K562 (cell line): ENCODE measurements around the gene ZEB2. TPM values are rescaled to one million over a fixed set of nuclear protein-coding genes. Genes with fewer than 3 reads are reported as not detected.

Experiments used
- ATAC-seq: fragments of 200-7000 bp; cut with Tn5 transposase; 3 replicates; pipeline ENCODE4 v1.9.1; 2020; ENCODE audit warnings: moderate library complexity
- BruUV-seq: library from RNA; stranded (reverse); fragments of 400-500 nt; replicated peaks from 2 replicates; lab custom pipeline; 2021; lab: Mats Ljungman, UMichigan
- CTCF ChIA-PET: fragments of 300-600 bp; formaldehyde crosslinking; extraction: SDS; loops from one replicate; lab custom pipeline; 2021; ENCODE audit warnings: low intra/inter-chr PET ratio; lab: Yijun Ruan, JAX
- POLR2A ChIA-PET: fragments of 300-600, 350-650 bp; sonication (Branson Sonifier 250); formaldehyde crosslinking; extraction: SDS; loops from one replicate; lab custom pipeline; 2021; ENCODE audit warnings: antibody characterized with exemption, inconsistent platforms; lab: Yijun Ruan, JAX
- DNase-seq, 4 experiments: peaks; one replicate each; pipeline versions ENCODE4 v3.0.0 to v3.0.0-alpha.2; 2011 to 2018; ENCODE audit warnings: low spot score in 3 of 4, mixed read lengths in 3 of 4; ENCODE audit errors: extremely low read depth in 1 of 4
- FAIRE-seq: peaks from 2 replicates; lab custom pipeline; 2011; peaks lifted over from hg19 to GRCh38; lab: Jason Lieb, UNC
- H2AFZ ChIP-seq: 2 replicates; pipeline ENCODE4 v1.6.0; 2011; ENCODE audit warnings: low read depth, low read length, control low read depth, inconsistent platforms
- H3K27ac ChIP-seq: fragments of 200-600 bp; 3 replicates; pipeline ENCODE4 v1.8.0; 2011; ENCODE audit warnings: low read depth, mild to moderate bottlenecking, control low read depth, inconsistent platforms, low read length, moderate library complexity, mixed read lengths; ENCODE audit errors: extremely low read depth
- H3K27me3 ChIP-seq, 2 experiments: fragments of 300-600 bp in 1 of 2; 2 replicates in 1 of 2; 3 replicates in 1 of 2; pipeline versions ENCODE4 v1.6.0 to v1.8.0; 2011; ENCODE audit warnings: inconsistent platforms in 2 of 2, low read length in 2 of 2, mild to moderate bottlenecking in 1 of 2, mixed read lengths in 1 of 2, moderate library complexity in 1 of 2; ENCODE audit not compliant: control insufficient read depth in 2 of 2, insufficient read depth in 2 of 2
- H3K36me3 ChIP-seq: fragments of 300-600 bp; 3 replicates; pipeline ENCODE4 v1.8.0; 2011; ENCODE audit warnings: mild to moderate bottlenecking, low read length, inconsistent platforms; ENCODE audit not compliant: control insufficient read depth, insufficient read depth
- H3K4me1 ChIP-seq, 2 experiments: fragments of 200-600 bp in 1 of 2; replicated peaks in 1 of 2; 2 replicates in 1 of 2; 3 replicates in 1 of 2; pipeline versions ENCODE4 v1.5.1 to v1.8.0; 2011; ENCODE audit warnings: inconsistent platforms in 2 of 2, low read length in 2 of 2, mild to moderate bottlenecking in 1 of 2, mixed read lengths in 1 of 2, moderate library complexity in 1 of 2; ENCODE audit not compliant: control insufficient read depth in 2 of 2, insufficient read depth in 2 of 2
- H3K4me2 ChIP-seq: 2 replicates; pipeline ENCODE4 v1.6.1; 2011; ENCODE audit warnings: low read length, control low read depth, inconsistent platforms, mixed read lengths; ENCODE audit not compliant: insufficient read depth
- H3K4me3 ChIP-seq: fragments of 200-600 bp; sonication (generic), shearing (Covaris generic); 2 replicates; pipeline ENCODE4 v1.5.1; 2016; ENCODE audit warnings: control low read depth, inconsistent platforms
- H3K79me2 ChIP-seq: fragments of 200-600 bp; 3 replicates; pipeline ENCODE4 v1.8.0; 2011; ENCODE audit warnings: low read length, inconsistent platforms; ENCODE audit not compliant: control insufficient read depth, insufficient read depth
- H3K9ac ChIP-seq, 2 experiments: 2 replicates each; pipeline versions ENCODE4 v1.6.0 to v1.6.1; 2011; ENCODE audit warnings: low read depth in 2 of 2, low read length in 2 of 2, control low read depth in 1 of 2, inconsistent platforms in 1 of 2, mild to moderate bottlenecking in 1 of 2, mixed read lengths in 1 of 2; ENCODE audit not compliant: insufficient read depth in 1 of 2
- H3K9me1 ChIP-seq: one replicate; pipeline ENCODE4 v1.6.0; 2011; ENCODE audit warnings: inconsistent platforms, mild to moderate bottlenecking, low read length, moderate library complexity; ENCODE audit not compliant: control insufficient read depth, insufficient read depth
- H3K9me3 ChIP-seq: replicated peaks from 2 replicates; pipeline ENCODE4 v1.5.1; 2011; ENCODE audit warnings: low read depth, low read length, inconsistent platforms; ENCODE audit not compliant: control insufficient read depth, insufficient read depth
- H4K20me1 ChIP-seq: replicated peaks from 2 replicates; pipeline ENCODE4 v1.6.1; 2011; ENCODE audit warnings: low read length, inconsistent platforms, mixed read lengths; ENCODE audit not compliant: control insufficient read depth, insufficient read depth
- ESRRB ChIP-seq: fragments of 250-450 bp; sonication (Bioruptor Pico); IDR thresholded peaks from 2 replicates; pipeline ENCODE4 v1.5.0; 2020; ENCODE audit warnings: mild to moderate bottlenecking, moderate library complexity, borderline replicate concordance
- MEF2D ChIP-seq: conservative IDR thresholded peaks from 2 replicates; pipeline ENCODE4 v1.6.1; 2016; ENCODE audit warnings: low read depth, missing genetic modification characterization, missing compliant biosample characterization
- POLR2A ChIP-seq: fragments of 450-650 bp; conservative IDR thresholded peaks from 2 replicates; pipeline ENCODE4 v1.6.1; 2016
- ZKSCAN1 ChIP-seq: fragments of 150-350 bp; IDR thresholded peaks from 2 replicates; pipeline ENCODE4 v1.6.1; 2016; ENCODE audit warnings: low read depth, low read length
- ZNF561 ChIP-seq: fragments of 450-650 bp; formaldehyde crosslinking; conservative IDR thresholded peaks from 2 replicates; pipeline ENCODE4 v1.4.0; 2020; ENCODE audit warnings: mild to moderate bottlenecking, moderate library complexity
- WGBS: fragments of 100-300 bp; shearing (Covaris generic); methylation state at CpG from one replicate; pipeline ENCODE4 v1.1.6; 2016; ENCODE audit warnings: low coverage, mixed read lengths; ENCODE audit not compliant: insufficient coverage; ENCODE audit errors: missing lambda C conversion rate; 5-methylcytosine and 5-hydroxymethylcytosine counted together
- in situ Hi-C: fragments of 300-500 bp; cut with MboI; formaldehyde crosslinking; loops from 4 replicates; pipeline ENCODE4 v1.15.0; 2018; ENCODE audit warnings: inconsistent platforms, mixed read lengths
- intact Hi-C: fragments of 100-400 bp; cut with micrococcal nuclease; formaldehyde crosslinking; loops from 2 replicates; pipeline ENCODE4 v1.14.2; 2022
- polyA plus RNA-seq, 8 experiments: library from polyadenylated mRNA; depleted of rRNA in 4 of 8; stranded (reverse) in 5 of 8; unstranded in 3 of 8; fragments of >200 nt; fragmentation: Nextera tagmentation in 2 of 8; fragmentation: Illumina TruSeq in 1 of 8; extraction: Ambion mirVana in 2 of 8; extraction: Trizol in 1 of 8; gene quantifications; 2 replicates each; pipeline versions ENCODE4 v1.2.1 to v1.2.3, GENCODE V29; 2011 to 2014; ENCODE audit warnings: inconsistent platforms in 1 of 8, missing spikeins in 1 of 8
- total RNA-seq, 7 experiments: library from RNA; depleted of rRNA in 6 of 7; stranded (reverse); fragments of >200 nt in 6 of 7; fragmentation: Illumina TruSeq in 2 of 7; extraction: Trizol in 2 of 7; gene quantifications; 2 replicates each; pipeline versions ENCODE4 v1.2.1 to v1.2.3, GENCODE V29; 2011 to 2021; ENCODE audit warnings: low replicate concordance in 1 of 7
- TF ChIP-seq, protein P1 (sequence below), 2 experiments: IDR thresholded peaks; 2 replicates each; pipeline ENCODE4 v1.6.1; 2012; ENCODE audit warnings: improper control_type of control experiment in 2 of 2, low read depth in 2 of 2, low read length in 2 of 2, borderline replicate concordance in 1 of 2

Gene ZEB2
- total and polyA plus RNA-seq, 9 of the 15 experiments (the other 6 are each of a cell fraction or from before 2014, with no cell fraction given), result 15.1 to 113 (median 72.3) TPM

GRCh38 chr2:144502369-144502768 is 17.6 kb downstream of the ZEB2 start:
- 43% methylated on average over 7 of the region's 7 CpGs for whole genome bisulfite sequencing
- H3K4me2 ChIP-seq, result no peak overlapping the region
- no peaks in the 10 kb centered on the region for H3K27me3 ChIP-seq
- intact Hi-C loops, result no loop called here
- H3K9me1 ChIP-seq, result no peaks in the 10 kb centered on the region
- H3K9ac ChIP-seq, result no peak overlapping the region
- DNase-seq, result no peak
- BruUV-seq, result no TSS peak
- TF ChIP-seq POLR2A (0 out of 2 replicates have a peak, but pooled peaks have one; percentile 6), ZNF561 (CRISPR knock-in tag) (no peak), ZKSCAN1 (peak; percentile 66; the same call in 1 of the 2 replicates), MEF2D (tag) (0 out of 2 replicates have a peak, but pooled peaks have one; percentile 44), ESRRB (no peak)
- TF ChIP-seq, protein P1, sequence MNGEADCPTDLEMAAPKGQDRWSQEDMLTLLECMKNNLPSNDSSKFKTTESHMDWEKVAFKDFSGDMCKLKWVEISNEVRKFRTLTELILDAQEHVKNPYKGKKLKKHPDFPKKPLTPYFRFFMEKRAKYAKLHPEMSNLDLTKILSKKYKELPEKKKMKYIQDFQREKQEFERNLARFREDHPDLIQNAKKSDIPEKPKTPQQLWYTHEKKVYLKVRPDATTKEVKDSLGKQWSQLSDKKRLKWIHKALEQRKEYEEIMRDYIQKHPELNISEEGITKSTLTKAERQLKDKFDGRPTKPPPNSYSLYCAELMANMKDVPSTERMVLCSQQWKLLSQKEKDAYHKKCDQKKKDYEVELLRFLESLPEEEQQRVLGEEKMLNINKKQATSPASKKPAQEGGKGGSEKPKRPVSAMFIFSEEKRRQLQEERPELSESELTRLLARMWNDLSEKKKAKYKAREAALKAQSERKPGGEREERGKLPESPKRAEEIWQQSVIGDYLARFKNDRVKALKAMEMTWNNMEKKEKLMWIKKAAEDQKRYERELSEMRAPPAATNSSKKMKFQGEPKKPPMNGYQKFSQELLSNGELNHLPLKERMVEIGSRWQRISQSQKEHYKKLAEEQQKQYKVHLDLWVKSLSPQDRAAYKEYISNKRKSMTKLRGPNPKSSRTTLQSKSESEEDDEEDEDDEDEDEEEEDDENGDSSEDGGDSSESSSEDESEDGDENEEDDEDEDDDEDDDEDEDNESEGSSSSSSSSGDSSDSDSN (IDR thresholded peaks at IDR 0.05; ENCODE audit: borderline replicate concordance in 1 of 2, low read depth in 2 of 2, low read length in 2 of 2), result no peak
- peaks cover 11 to 62% of the 10 kb centered on the region in 2 experiments for H3K4me1 ChIP-seq
- H3K36me3 ChIP-seq, result peaks cover 86% of the 10 kb centered on the region
- H2AFZ ChIP-seq, result no peak overlapping the region
- H4K20me1 ChIP-seq, result peaks cover 15% of the 10 kb centered on the region
- POLR2A ChIA-PET, result interaction anchor here (0.6 to 6.0 kb wide), 6 partner anchors 9 to 102 kb away, joined by 3 to 27 read pairs (median 5); no protein-coding TSS in a partner anchor
- no peak for FAIRE-seq
- in situ Hi-C loops, result no loop called here
- CTCF ChIA-PET, result no interaction called here
- H3K4me3 ChIP-seq, result no peak overlapping the region
- peaks cover 97% of the 10 kb centered on the region for H3K79me2 ChIP-seq
- no peaks in the 10 kb centered on the region for H3K9me3 ChIP-seq
- H3K27ac ChIP-seq, result peak overlapping the region; percentile 18; the same call in 1 of the 3 replicates
- ATAC-seq, result 0 out of 3 replicates have a peak, but pooled peaks have one; percentile 6
